ENCODE data around the gene CHRM2. TPM values are rescaled to one million over a fixed set of nuclear protein-coding genes. Genes with fewer than 3 reads are reported as not detected.

CHRM2 gene
- total and polyA plus RNA-seq, 2 of the 8 experiments (the other 6 are each of a cell fraction or from before 2014, with no cell fraction given), result 0.17 to 0.32 TPM

DNA sequence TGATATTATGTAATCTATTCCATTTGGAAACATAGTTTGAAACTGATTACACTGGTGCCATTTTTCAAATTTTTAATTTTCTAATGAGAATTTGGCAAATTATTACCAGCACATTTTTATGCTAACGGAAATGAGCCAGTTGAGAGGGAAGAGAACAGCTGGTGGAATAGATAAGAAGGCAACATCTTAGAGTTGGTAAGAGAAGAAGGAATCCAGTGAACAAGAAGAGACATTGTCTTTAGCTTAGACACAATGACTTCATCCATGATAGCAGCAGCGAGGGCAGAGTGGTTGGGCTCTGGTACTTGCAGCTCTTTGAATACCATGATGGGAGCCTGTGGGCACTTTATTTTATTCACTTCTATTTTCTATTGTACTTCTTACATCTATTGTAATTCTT, 89.6 kb downstream of the CHRM2 start:
- H2AK5ac ChIP-seq (ENCODE audit: low read depth, low read length), result no peak overlapping the region
- no peak overlapping the region for H4K8ac ChIP-seq (ENCODE audit: extremely low read depth, insufficient read depth, low read length)
- no peak overlapping the region for H3K4ac ChIP-seq (replicated peaks; ENCODE audit: insufficient read length, low read depth, low read length)
- no peaks in the 10 kb centered on the region for H3K36me3 ChIP-seq (ENCODE audit: control insufficient read depth in 2 of 4, insufficient read depth in 4 of 4, low read length in 3 of 4)
- H2AFZ ChIP-seq (ENCODE audit: low read length), result no peak overlapping the region
- POLR2A ChIA-PET (ENCODE audit: partially characterized antibody), result no interaction called here
- H3K14ac ChIP-seq (ENCODE audit: insufficient read length), result no peak overlapping the region
- H2BK12ac ChIP-seq (ENCODE audit: low read depth, low read length), result no peak overlapping the region
- H3K27ac ChIP-seq (ENCODE audit: low read depth, low read length), result no peak overlapping the region
- no peak overlapping the region for H3K56ac ChIP-seq (replicated peaks; ENCODE audit: insufficient read length, low read depth, low read length)
- CTCF ChIA-PET (ENCODE audit: partially characterized antibody), result interaction anchor here (0.6 kb wide), 1 partner anchor 14 kb away, joined by 3 read pairs; no protein-coding TSS in a partner anchor
- no peak overlapping the region for H3K4me2 ChIP-seq (ENCODE audit: insufficient read depth in 1 of 2, low read depth in 2 of 2, low read length in 2 of 2)
- H2BK5ac ChIP-seq (ENCODE audit: low read depth, low read length), result no peak overlapping the region
- no peaks in the 10 kb centered on the region for H3K79me2 ChIP-seq (ENCODE audit: control insufficient read depth in 1 of 2, insufficient read depth in 2 of 2, low read length in 2 of 2)
- H2BK20ac ChIP-seq (ENCODE audit: low read length), result no peak overlapping the region
- 95% methylated on average over 2 of the region's 2 CpGs; no CpG with 5 or more reads in 1 of the 2 experiments for WGBS, 2 experiments (ENCODE audit: extremely low coverage in 1 of 2, insufficient coverage in 1 of 2, insufficient read length in 1 of 2, insufficient replicate concordance in 2 of 2, low coverage in 1 of 2, low lambda C conversion rate in 2 of 2, missing lambda C conversion rate in 1 of 2)
- H3K4me3 ChIP-seq (ENCODE audit: extremely low read depth in 1 of 4, insufficient read depth in 2 of 4, low read depth in 3 of 4, low read length in 4 of 4), result no peak overlapping the region
- no peaks in the 10 kb centered on the region for H4K20me1 ChIP-seq (replicated peaks in 1 of 2; ENCODE audit: control insufficient read depth in 1 of 2, insufficient read depth in 2 of 2, low read length in 2 of 2)
- H2BK120ac ChIP-seq (replicated peaks; ENCODE audit: low read depth, low read length), result no peak overlapping the region
- no peak overlapping the region for H4K91ac ChIP-seq (replicated peaks; ENCODE audit: insufficient read length, low read length)
- H3K79me1 ChIP-seq (ENCODE audit: low read depth, low read length), result no peaks in the 10 kb centered on the region
- no peak for DNase-seq (ENCODE audit: low read depth in 1 of 2, low spot score in 2 of 2)
- H3K4me1 ChIP-seq (replicated peaks in 1 of 4; ENCODE audit: control insufficient read depth in 3 of 4, insufficient read depth in 4 of 4, low read length in 3 of 4), result no peaks in the 10 kb centered on the region
- no peaks in the 10 kb centered on the region for H3K9me3 ChIP-seq (ENCODE audit: insufficient read depth in 2 of 2, low read depth in 1 of 2, low read length in 1 of 2)
- H3K23ac ChIP-seq (ENCODE audit: insufficient read length), result no peak overlapping the region
- H3K18ac ChIP-seq (ENCODE audit: extremely low read depth, low read length), result no peak overlapping the region
- H4K5ac ChIP-seq (ENCODE audit: insufficient read length, low read depth, low read length), result no peak overlapping the region
- H3K23me2 ChIP-seq (ENCODE audit: low read depth, low read length), result no peaks in the 10 kb centered on the region
- H3K9ac ChIP-seq (replicated peaks in 1 of 4; ENCODE audit: extremely low read depth in 1 of 4, low read depth in 3 of 4, low read length in 3 of 4), result no peak overlapping the region
- H2BK15ac ChIP-seq (ENCODE audit: low read length), result no peak overlapping the region
- FAIRE-seq, result no peak
- H3K27me3 ChIP-seq (replicated peaks in 1 of 4; ENCODE audit: control insufficient read depth in 3 of 4, extremely low read depth in 1 of 4, insufficient read depth in 3 of 4, low read length in 3 of 4), result peaks cover 0 to 2% (median 0%) of the 10 kb centered on the region in 4 experiments; a peak in 1 of 7 replicates
- TF ChIP-seq JUND (IDR thresholded peaks at IDR 0.05; ENCODE audit: low read length), result no peak
- TF ChIP-seq, protein P1, sequence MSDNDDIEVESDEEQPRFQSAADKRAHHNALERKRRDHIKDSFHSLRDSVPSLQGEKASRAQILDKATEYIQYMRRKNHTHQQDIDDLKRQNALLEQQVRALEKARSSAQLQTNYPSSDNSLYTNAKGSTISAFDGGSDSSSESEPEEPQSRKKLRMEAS (IDR thresholded peaks at IDR 0.05), result no peak
- no peak for TF ChIP-seq EGR1 (IDR thresholded peaks at IDR 0.05; ENCODE audit: borderline replicate concordance, low read depth, low read length)
- TF ChIP-seq RNF2 (IDR thresholded peaks at IDR 0.05; ENCODE audit: borderline replicate concordance, low read depth, low read length, missing control alignments, poor library complexity, severe bottlenecking), result no peak
- no peak for TF ChIP-seq CBX8 (IDR thresholded peaks at IDR 0.05; ENCODE audit: borderline replicate concordance, low read depth, low read length)
- no peak for TF ChIP-seq GABPA (IDR thresholded peaks at IDR 0.05; ENCODE audit: borderline replicate concordance, insufficient read depth, low read length)
- TF ChIP-seq BACH1 (IDR thresholded peaks at IDR 0.05; ENCODE audit: low read length), result no peak
- TF ChIP-seq YY1 (IDR thresholded peaks at IDR 0.05; ENCODE audit: low read depth, low read length), result no peak
- TF ChIP-seq SIRT6 (IDR thresholded peaks at IDR 0.05; ENCODE audit: low read length), result no peak
- TF ChIP-seq CHD1 (IDR thresholded peaks at IDR 0.05; ENCODE audit: low read depth, low read length), result no peak
- TF ChIP-seq NRF1 (IDR thresholded peaks at IDR 0.05; ENCODE audit: low read depth, low read length), result no peak
- no peak for TF ChIP-seq SRF (IDR thresholded peaks at IDR 0.05; ENCODE audit: low read depth, low read length)
- no peak for TF ChIP-seq EP300 (IDR thresholded peaks at IDR 0.05; ENCODE audit: borderline replicate concordance in 1 of 2, low read depth in 2 of 2, low read length in 2 of 2)
- no peak for TF ChIP-seq SIX5 (IDR thresholded peaks at IDR 0.05; ENCODE audit: low read depth, low read length)
- TF ChIP-seq RXRA (IDR thresholded peaks at IDR 0.05; ENCODE audit: insufficient read depth, low read depth, low read length), result no peak

Data from H1 (cell line).